Measurements from ENCODE around the gene FAM83D. TPM values are rescaled to one million over a fixed set of nuclear protein-coding genes. Genes with fewer than 3 reads are reported as not detected.

FAM83D gene
- total RNA-seq, 1 experiment from 2014 or later: 86.3 TPM

GRCh38 chr20:38920411-38920810 is 5.8 kb upstream of the FAM83D start:
- H3K4me3 ChIP-seq (ENCODE audit: low read depth, low read length): no peak overlapping the region
- H3K9me3 ChIP-seq: no peaks in the 10 kb centered on the region
- Mint-ChIP-seq H3K9me3 (ENCODE audit: unreplicated experiment) (peaks cover 10% of the 10 kb centered on the region), H3K4me1 (ENCODE audit: low read depth, unreplicated experiment) (peaks cover 15% of the 10 kb centered on the region), H3K27me3 (ENCODE audit: insufficient read depth, unreplicated experiment) (no peaks in the 10 kb centered on the region), H3K27ac (ENCODE audit: unreplicated experiment) (no peak overlapping the region), H3K36me3 (ENCODE audit: insufficient read depth, unreplicated experiment) (no peaks in the 10 kb centered on the region), H3K4me3 (ENCODE audit: unreplicated experiment) (no peak overlapping the region)
- CTCF ChIA-PET: no interaction called here
- H3K27me3 ChIP-seq (replicated peaks; ENCODE audit: control insufficient read depth, insufficient read depth, low read length): no peaks in the 10 kb centered on the region
- no peak for DNase-seq
- intact Hi-C loops (cut with micrococcal nuclease; ENCODE audit: unreplicated experiment): no loop called here
- POLR2A ChIA-PET: interaction anchor here (3.4 kb wide), 1 partner anchor 42 kb away, joined by 15 read pairs; the partner anchor contains the start of gene DHX35
- H3K4me1 ChIP-seq: peaks cover under 1% of the 10 kb centered on the region; the same call in 1 of the 2 replicates
- TF ChIP-seq, protein P1, sequence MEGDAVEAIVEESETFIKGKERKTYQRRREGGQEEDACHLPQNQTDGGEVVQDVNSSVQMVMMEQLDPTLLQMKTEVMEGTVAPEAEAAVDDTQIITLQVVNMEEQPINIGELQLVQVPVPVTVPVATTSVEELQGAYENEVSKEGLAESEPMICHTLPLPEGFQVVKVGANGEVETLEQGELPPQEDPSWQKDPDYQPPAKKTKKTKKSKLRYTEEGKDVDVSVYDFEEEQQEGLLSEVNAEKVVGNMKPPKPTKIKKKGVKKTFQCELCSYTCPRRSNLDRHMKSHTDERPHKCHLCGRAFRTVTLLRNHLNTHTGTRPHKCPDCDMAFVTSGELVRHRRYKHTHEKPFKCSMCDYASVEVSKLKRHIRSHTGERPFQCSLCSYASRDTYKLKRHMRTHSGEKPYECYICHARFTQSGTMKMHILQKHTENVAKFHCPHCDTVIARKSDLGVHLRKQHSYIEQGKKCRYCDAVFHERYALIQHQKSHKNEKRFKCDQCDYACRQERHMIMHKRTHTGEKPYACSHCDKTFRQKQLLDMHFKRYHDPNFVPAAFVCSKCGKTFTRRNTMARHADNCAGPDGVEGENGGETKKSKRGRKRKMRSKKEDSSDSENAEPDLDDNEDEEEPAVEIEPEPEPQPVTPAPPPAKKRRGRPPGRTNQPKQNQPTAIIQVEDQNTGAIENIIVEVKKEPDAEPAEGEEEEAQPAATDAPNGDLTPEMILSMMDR (IDR thresholded peaks at IDR 0.05; ENCODE audit: insufficient read depth in 1 of 2, low read depth in 1 of 2, low read length in 1 of 2, severe bottlenecking in 1 of 2, unreplicated experiment in 1 of 2): no peak
- BruUV-seq (replicated peaks): no TSS peak
- no peaks in the 10 kb centered on the region for H3K36me3 ChIP-seq (ENCODE audit: control insufficient read depth, insufficient read depth, low read length)

GRCh38 chr20:38920851-38921250 is 5.4 kb upstream of the FAM83D start:
- no peaks in the 10 kb centered on the region for H3K27me3 ChIP-seq (replicated peaks; ENCODE audit: control insufficient read depth, insufficient read depth, low read length)
- Mint-ChIP-seq H3K27ac (ENCODE audit: unreplicated experiment) (no peak overlapping the region), H3K4me1 (ENCODE audit: low read depth, unreplicated experiment) (peaks cover 15% of the 10 kb centered on the region), H3K36me3 (ENCODE audit: insufficient read depth, unreplicated experiment) (peaks cover 4% of the 10 kb centered on the region), H3K9me3 (ENCODE audit: unreplicated experiment) (peaks cover 10% of the 10 kb centered on the region), H3K27me3 (ENCODE audit: insufficient read depth, unreplicated experiment) (no peaks in the 10 kb centered on the region), H3K4me3 (ENCODE audit: unreplicated experiment) (no peak overlapping the region)
- TF ChIP-seq, protein P1 (IDR thresholded peaks at IDR 0.05; ENCODE audit: insufficient read depth in 1 of 2, low read depth in 1 of 2, low read length in 1 of 2, severe bottlenecking in 1 of 2, unreplicated experiment in 1 of 2): no peak
- ChIA-PET POLR2A (interaction anchor here (3.4 kb wide), 1 partner anchor 41 kb away, joined by 15 read pairs; the partner anchor contains the start of gene DHX35), CTCF (no interaction called here)
- H3K4me1 ChIP-seq: no peaks in the 10 kb centered on the region
- BruUV-seq (replicated peaks): no TSS peak
- H3K9me3 ChIP-seq: no peaks in the 10 kb centered on the region; the same call in 1 of the 2 replicates
- intact Hi-C loops (cut with micrococcal nuclease; ENCODE audit: unreplicated experiment): no loop called here
- DNase-seq: no peak
- no peaks in the 10 kb centered on the region for H3K36me3 ChIP-seq (ENCODE audit: control insufficient read depth, insufficient read depth, low read length)
- H3K4me3 ChIP-seq (ENCODE audit: low read depth, low read length): no peak overlapping the region

GRCh38 chr20:38924718-38925117 is 1.5 kb upstream of the FAM83D start:
- H3K27me3 Mint-ChIP-seq (ENCODE audit: insufficient read depth, unreplicated experiment): no peaks in the 10 kb centered on the region
- H3K9me3 ChIP-seq: no peaks in the 10 kb centered on the region; the same call in 1 of the 2 replicates
- peaks cover 14% of the 10 kb centered on the region for H3K4me1 ChIP-seq
- H3K4me3 Mint-ChIP-seq (ENCODE audit: unreplicated experiment): no peak overlapping the region
- no TSS peak for BruUV-seq (replicated peaks)
- H3K4me3 ChIP-seq (ENCODE audit: low read depth, low read length): no peak overlapping the region
- ChIA-PET POLR2A (no interaction called here), CTCF (interaction anchor here (1.0 kb wide), 1 partner anchor 124 kb away, joined by 11 read pairs; no protein-coding TSS in a partner anchor)
- H3K36me3 Mint-ChIP-seq (ENCODE audit: insufficient read depth, unreplicated experiment): peaks cover 43% of the 10 kb centered on the region
- no peaks in the 10 kb centered on the region for H3K36me3 ChIP-seq (ENCODE audit: control insufficient read depth, insufficient read depth, low read length)
- peak overlapping the region; percentile 11 for H3K27ac Mint-ChIP-seq (ENCODE audit: unreplicated experiment)
- no peak for DNase-seq
- peaks cover 10% of the 10 kb centered on the region for H3K9me3 Mint-ChIP-seq (ENCODE audit: unreplicated experiment)
- no peaks in the 10 kb centered on the region for H3K27me3 ChIP-seq (replicated peaks; ENCODE audit: control insufficient read depth, insufficient read depth, low read length)
- TF ChIP-seq, protein P1 (IDR thresholded peaks at IDR 0.05; ENCODE audit: insufficient read depth in 1 of 2, low read depth in 1 of 2, low read length in 1 of 2, severe bottlenecking in 1 of 2, unreplicated experiment in 1 of 2): no peak
- peaks cover 25% of the 10 kb centered on the region for H3K4me1 Mint-ChIP-seq (ENCODE audit: low read depth, unreplicated experiment)
- intact Hi-C loops (cut with micrococcal nuclease; ENCODE audit: unreplicated experiment): no loop called here

Data from Caco-2 (cell line).